GM19395 (cell line): Measurements from ENCODE around the gene CCDC170.

Experiments used
- ATAC-seq: cut with Tn5 transposase; IDR thresholded peaks from one replicate; pipeline ENCODE4 v1.9.1; 2021; ENCODE audit warnings: mild to moderate bottlenecking, moderate library complexity; ENCODE audit not compliant: unreplicated experiment

CCDC170 gene

GRCh38 chr6:151616600-151616999 lies 122.8 kb downstream of the CCDC170 start:
- ATAC-seq: no peak

GRCh38 chr6:151617539-151617938 lies 123.7 kb downstream of the CCDC170 start:
- no peak for ATAC-seq

GRCh38 chr6:151618717-151619116 lies 124.9 kb downstream of the CCDC170 start:
- ATAC-seq: no peak

GRCh38 chr6:151620179-151620578 lies 126.4 kb downstream of the CCDC170 start:
- ATAC-seq: no peak

GRCh38 chr6:151624071-151624470 lies 130.3 kb downstream of the CCDC170 start:
- no peak for ATAC-seq

GRCh38 chr6:151624481-151624880 lies 130.7 kb downstream of the CCDC170 start:
- no peak for ATAC-seq

- ATAC-seq: no peak
Observed at GRCh38 chr6:151624900-151625536, 131.2 kb downstream of the CCDC170 start.

- no peak for ATAC-seq
Observed at GRCh38 chr6:151627689-151628444, 134.1 kb downstream of the CCDC170 start.

- no peak for ATAC-seq
Observed at GRCh38 chr6:151629791-151630190, 136.0 kb downstream of the CCDC170 start.

- ATAC-seq: no peak
Observed at GRCh38 chr6:151630387-151630786, 136.6 kb downstream of the CCDC170 start.

- ATAC-seq: no peak
Observed at GRCh38 chr6:151630991-151631655, 137.3 kb downstream of the CCDC170 start.

- ATAC-seq: no peak
Observed at GRCh38 chr6:151632415-151632987, 138.7 kb downstream of the CCDC170 start.

GRCh38 chr6:151633526-151634335 lies 139.9 kb downstream of the CCDC170 start:
- no peak for ATAC-seq

- no peak for ATAC-seq
Observed at GRCh38 chr6:151634336-151634720, 140.5 kb downstream of the CCDC170 start.

- no peak for ATAC-seq
Observed at GRCh38 chr6:151635741-151636140, 141.9 kb downstream of the CCDC170 start.

- ATAC-seq: no peak
Observed at GRCh38 chr6:151637814-151638213, 144.0 kb downstream of the CCDC170 start.

GRCh38 chr6:151639750-151640149 lies 145.9 kb downstream of the CCDC170 start:
- no peak for ATAC-seq

GRCh38 chr6:151641028-151641427 lies 147.2 kb downstream of the CCDC170 start:
- no peak for ATAC-seq

GRCh38 chr6:151647976-151648639 lies 154.3 kb downstream of the CCDC170 start:
- ATAC-seq: no peak

GRCh38 chr6:151649835-151650234 lies 156.0 kb downstream of the CCDC170 start:
- no peak for ATAC-seq
